H1 (cell line): Measurements from ENCODE around the gene AGRN. TPM values are rescaled to one million over a fixed set of nuclear protein-coding genes. Genes with fewer than 3 reads are reported as not detected.

Source experiments
- HDAC2 ChIP-seq, 2 experiments: fragments of 300-600 bp in 1 of 2; sonication (generic) in 1 of 2; IDR thresholded peaks; 2 replicates each; pipeline ENCODE4 v1.6.1; 2011 to 2012; ENCODE audit warnings: low read depth in 2 of 2, low read length in 2 of 2, mild to moderate bottlenecking in 2 of 2, moderate library complexity in 2 of 2, borderline replicate concordance in 1 of 2, inconsistent platforms in 1 of 2
- SRF ChIP-seq: IDR thresholded peaks from 2 replicates; pipeline ENCODE4 v1.6.1; 2011; ENCODE audit warnings: mild to moderate bottlenecking, low read depth, low read length, moderate library complexity
- polyA plus RNA-seq, 7 experiments: library from polyadenylated mRNA; depleted of rRNA in 3 of 7; stranded (reverse) in 5 of 7; unstranded in 2 of 7; fragments of >200 nt in 5 of 7; fragments of 200-250 nt in 2 of 7; gene quantifications; 1 replicate in 5 of 7; 2 replicates in 1 of 7; 4 replicates in 1 of 7; pipeline versions ENCODE4 v1.2.1 to v1.2.3, GENCODE V29; 2011 to 2013; ENCODE audit warnings: missing spikeins in 2 of 7, mixed read lengths in 2 of 7
- total RNA-seq: library from RNA; stranded (reverse); fragmentation: NEBNext Ultra II Directional; extraction: Animal tissue kit (Norgen Biotek cat#: 25700); gene quantifications from 2 replicates; pipeline ENCODE4 v1.2.1, GENCODE V29; 2021

The AGRN gene
- total and polyA plus RNA-seq, 2 of the 8 experiments (the other 6 are each of a cell fraction or from before 2014, with no cell fraction given): 52.3 to 155 TPM

DNA sequence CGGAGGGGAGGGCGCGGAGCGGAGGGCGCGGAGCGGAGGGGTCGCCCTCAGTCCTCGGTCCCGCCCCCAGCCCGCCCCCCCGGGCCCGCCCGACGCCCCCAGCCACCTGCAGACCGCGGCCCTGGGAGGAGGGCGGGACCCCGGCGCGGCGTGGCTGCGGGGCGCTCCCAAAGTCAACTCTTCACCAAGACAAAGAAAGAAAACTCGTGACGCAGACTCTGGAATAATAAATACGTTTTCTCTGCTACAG is 21.2 kb upstream of the AGRN start (continued):
- TF ChIP-seq HDAC2 (IDR thresholded peaks at IDR 0.05; ENCODE audit: borderline replicate concordance in 1 of 2, low read depth in 2 of 2, low read length in 2 of 2) (no peak), SRF (no peak)
